HFF-Myc (cell line): ENCODE results near the gene PNMA1.

ENCODE experiments used
- DNase-seq: peaks from one replicate; pipeline ENCODE4 v3.0.0-alpha.2; 2011; ENCODE audit warnings: low read depth; ENCODE audit errors: extremely low read depth
- H3K4me3 ChIP-seq: replicated peaks from 2 replicates; pipeline ENCODE4 v1.5.1; 2011; ENCODE audit warnings: low read depth, mild to moderate bottlenecking, control low read depth, low read length
- CTCF ChIP-seq: IDR thresholded peaks from 2 replicates; pipeline ENCODE4 v1.5.1; 2012; ENCODE audit warnings: mild to moderate bottlenecking, low read depth, low read length, control low read depth; ENCODE audit errors: missing control alignments

Gene PNMA1

DNA sequence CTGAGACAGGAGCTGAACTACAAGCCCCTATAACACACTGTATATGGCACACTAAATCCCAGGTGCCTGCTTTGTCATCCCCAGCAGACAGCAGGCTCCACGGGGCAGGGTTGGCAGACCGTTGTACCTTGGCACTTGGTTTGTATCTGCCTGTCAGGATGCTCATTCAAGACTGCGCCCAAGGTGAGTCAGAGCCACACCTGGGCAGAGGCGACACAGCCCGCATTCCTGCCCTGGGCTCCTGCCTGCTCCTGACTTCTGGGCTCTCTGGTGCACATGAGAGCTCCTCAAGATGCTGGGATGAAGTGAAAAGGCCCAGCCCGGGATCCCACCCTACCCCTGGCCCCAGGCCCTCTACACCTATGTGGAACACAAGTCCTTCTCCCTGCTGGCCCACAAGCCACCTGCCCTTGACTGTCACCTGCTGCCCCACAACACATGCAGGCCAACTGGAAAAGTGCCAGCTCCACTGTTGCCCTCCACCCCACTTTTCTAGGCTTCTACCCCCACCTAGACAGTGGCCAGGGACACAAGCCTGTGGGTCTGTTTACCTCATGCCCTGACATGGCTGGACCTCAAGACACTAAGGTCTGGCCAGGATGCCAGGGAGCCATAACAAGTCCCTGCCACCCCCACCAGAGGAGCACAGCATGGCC, 30.8 kb upstream of the PNMA1 start:
- no peak for TF ChIP-seq CTCF
- H3K4me3 ChIP-seq, result no peak overlapping the region
- DNase-seq, result no peak

GRCh38 chr14:73744175-73744867, 30.1 kb upstream of the PNMA1 start:
- TF ChIP-seq CTCF, result no peak
- H3K4me3 ChIP-seq, result no peak overlapping the region
- no peak for DNase-seq

DNA sequence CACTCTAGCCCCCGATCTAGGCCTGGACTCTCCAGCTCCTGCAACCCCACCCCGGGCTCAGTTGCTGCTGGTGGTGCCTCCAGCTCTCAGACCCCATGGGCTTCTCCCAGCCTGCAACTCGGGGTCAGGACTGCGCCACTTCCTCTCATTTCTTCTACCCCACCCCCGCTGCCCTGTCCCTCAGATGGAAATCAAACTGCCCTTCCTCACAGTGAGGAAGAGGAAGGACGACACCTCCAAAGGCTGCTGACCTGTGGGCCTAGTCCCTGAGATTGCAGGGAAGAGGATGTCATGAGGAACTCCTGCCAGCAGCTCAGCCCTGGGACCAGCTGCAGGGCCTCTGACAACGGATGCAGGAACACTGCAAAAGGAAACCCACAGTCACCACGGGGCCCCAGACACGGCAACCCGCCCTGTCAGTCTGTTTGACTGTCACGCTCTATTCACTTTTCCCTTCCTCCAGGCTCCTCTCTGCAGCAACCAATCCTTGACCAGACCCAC, 29.3 kb upstream of the PNMA1 start:
- TF ChIP-seq CTCF, result no peak
- no peak for DNase-seq
- no peak overlapping the region for H3K4me3 ChIP-seq

DNA sequence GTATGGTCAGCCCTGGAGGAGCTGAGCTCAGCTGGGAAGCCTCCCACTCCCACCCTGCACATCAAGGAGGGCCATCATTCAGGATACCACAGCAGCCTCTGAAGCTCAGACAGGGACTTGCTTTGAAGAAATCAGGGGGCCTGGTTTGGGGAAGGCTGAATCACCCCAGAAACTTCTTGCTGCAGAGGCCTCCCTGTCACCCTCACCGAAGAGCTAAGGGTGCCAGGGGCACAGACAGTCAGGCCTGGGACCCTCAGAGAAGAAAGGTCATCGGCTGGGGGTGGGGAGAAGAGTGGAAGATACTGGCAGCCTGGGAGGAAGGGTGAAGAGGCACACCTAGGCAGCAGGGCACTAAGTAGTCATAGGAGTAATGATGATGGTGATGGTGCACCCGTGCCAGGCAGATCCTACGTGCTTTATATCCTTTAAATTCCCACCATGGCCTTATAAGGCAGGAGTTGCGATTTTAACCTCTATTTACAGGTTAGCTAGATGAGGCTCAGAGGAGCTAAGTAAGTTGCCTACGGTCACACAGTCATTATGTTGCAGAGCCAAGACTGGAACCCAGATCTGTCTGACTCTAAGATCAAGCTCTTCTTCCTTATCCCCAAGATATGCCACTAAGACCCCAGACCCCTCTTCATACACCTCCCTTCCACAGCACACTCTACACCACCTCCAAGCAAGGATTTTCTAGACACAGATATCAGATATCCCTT, 28.5 kb upstream of the PNMA1 start:
- no peak overlapping the region for H3K4me3 ChIP-seq
- no peak for TF ChIP-seq CTCF
- DNase-seq, result no peak

DNA sequence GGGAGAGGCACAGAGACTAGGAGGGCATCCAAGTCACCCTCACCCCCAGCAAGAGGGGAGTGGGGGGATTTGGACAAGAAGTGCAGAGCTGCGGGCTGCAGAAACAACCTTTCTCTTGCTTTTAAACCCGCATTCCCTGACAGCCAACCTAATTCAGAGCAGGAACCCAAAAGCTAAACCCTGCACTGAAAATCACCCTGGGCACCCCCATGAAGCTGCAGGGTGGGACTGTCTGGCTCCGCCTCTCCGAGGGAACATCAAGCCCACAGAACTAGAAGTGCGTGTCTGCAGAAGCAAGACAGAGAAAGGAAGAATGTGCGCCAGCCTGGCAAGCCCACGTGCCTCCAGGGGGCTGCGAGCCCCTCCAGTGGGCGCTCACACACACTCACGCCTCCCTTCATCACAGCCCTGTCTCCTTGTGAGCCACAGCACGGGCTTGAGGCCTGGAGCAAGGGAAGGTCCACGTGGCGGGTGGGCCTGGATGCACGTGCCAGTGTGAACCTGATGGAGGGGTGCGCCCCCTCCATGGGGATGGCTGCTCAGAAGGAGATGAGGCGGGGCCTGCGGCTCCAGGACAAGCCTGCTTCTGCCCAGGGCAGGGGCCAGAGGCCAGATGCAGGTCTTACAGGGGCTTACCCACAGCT, 27.8 kb upstream of the PNMA1 start:
- H3K4me3 ChIP-seq, result peak overlapping the region; percentile 19

More for the DNA sequence above, 27.8 kb upstream of the PNMA1 start:
- no peak for DNase-seq
- no peak for TF ChIP-seq CTCF
